ENCODE measurements around the gene TSN. TPM values are rescaled to one million over a fixed set of nuclear protein-coding genes. Genes with fewer than 3 reads are reported as not detected.
A peak's percentile ranks its signal among the peaks of the same experiment; 100 is the strongest.

TSN gene
- polyA plus RNA-seq, 1 donor (not counting 4 experiments of a cell fraction or from before 2014, with no cell fraction given): 78.4 TPM

DNA sequence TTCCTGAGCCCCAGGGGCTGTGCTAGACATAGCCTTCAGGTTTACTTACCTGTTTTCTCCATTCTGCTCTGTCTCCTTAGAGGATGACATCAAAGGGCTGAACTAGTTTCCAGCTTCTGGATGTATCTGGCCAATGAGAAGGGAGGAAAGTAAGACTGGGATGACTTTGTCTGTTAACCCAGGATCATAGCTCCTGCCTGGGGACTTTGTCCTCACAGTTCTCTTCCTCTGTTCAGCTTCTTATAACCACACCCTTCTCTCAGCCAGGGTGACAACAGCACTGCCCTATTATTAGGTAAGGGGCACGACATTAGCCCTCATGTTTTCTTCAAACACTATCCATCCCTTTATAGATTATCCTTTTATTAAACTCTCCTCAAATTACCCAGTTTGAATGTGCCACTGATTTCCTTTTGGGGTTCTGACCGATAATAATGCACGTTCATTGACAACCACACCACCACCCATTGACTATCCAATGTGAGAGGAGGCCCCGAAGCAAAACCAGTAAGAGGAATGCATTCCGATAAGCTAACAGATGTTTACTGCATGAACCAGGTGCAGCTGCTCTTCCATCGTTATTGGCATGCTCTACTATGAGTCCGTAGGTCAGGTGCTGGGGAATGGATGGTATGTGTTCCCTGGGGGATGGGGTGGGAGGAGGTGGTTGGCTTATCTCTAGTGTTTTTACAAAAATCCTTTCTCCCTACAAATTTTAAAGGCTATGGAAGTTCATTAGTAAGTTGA lies 23.5 kb downstream of the TSN start:
- FAIRE-seq: no peak
- no peaks in the 10 kb centered on the region for H3K79me2 ChIP-seq (ENCODE audit: control insufficient read depth, insufficient read depth, low read length)
- dilution Hi-C loops (cut with MboI; ENCODE audit: extremely low pct_ligation_motif_present, low sequenced_read_pairs): no loop called here
- H3K27ac ChIP-seq (ENCODE audit: control insufficient read depth, insufficient read depth, low read length): no peak overlapping the region
- peak overlapping the region; percentile 34 for H3K4me2 ChIP-seq (ENCODE audit: control insufficient read depth, extremely low read depth, insufficient read depth, low read depth, low read length)
- no peak overlapping the region for H3K9ac ChIP-seq (ENCODE audit: control insufficient read depth, extremely low read depth, insufficient read depth, low read length)
- H2AFZ ChIP-seq (ENCODE audit: control insufficient read depth, low read length): no peak overlapping the region
- H4K20me1 ChIP-seq (ENCODE audit: control insufficient read depth, extremely low read depth, insufficient read depth, low read length): no peaks in the 10 kb centered on the region
- TF ChIP-seq CTCF (optimal IDR thresholded peaks at IDR 0.05 in 1 of 3, IDR thresholded peaks at IDR 0.05 in 1 of 3, conservative IDR thresholded peaks at IDR 0.05 in 1 of 3; ENCODE audit: extremely low read depth in 1 of 3, insufficient read depth in 2 of 3, low read length in 3 of 3) (no peak), EZH2 (IDR thresholded peaks at IDR 0.05; ENCODE audit: low read length) (no peak)
- no peaks in the 10 kb centered on the region for H3K36me3 ChIP-seq (ENCODE audit: control insufficient read depth in 2 of 2, extremely low read depth in 1 of 2, insufficient read depth in 2 of 2, low read length in 2 of 2)
- no peaks in the 10 kb centered on the region for H3K9me3 ChIP-seq (ENCODE audit: control insufficient read depth, low read depth, low read length)
- H3K4me1 ChIP-seq (ENCODE audit: control insufficient read depth, extremely low read depth, insufficient read depth, low read length): peaks cover 11% of the 10 kb centered on the region
- peaks cover 3% of the 10 kb centered on the region for H3K27me3 ChIP-seq (ENCODE audit: control insufficient read depth, extremely low read depth, insufficient read depth, low read length)
- no peaks in the 10 kb centered on the region for H3K9me1 ChIP-seq (ENCODE audit: control insufficient read depth, extremely low read depth, insufficient read depth, low read length)
- H3K4me3 ChIP-seq (ENCODE audit: control insufficient read depth in 2 of 3, extremely low read depth in 1 of 3, insufficient read depth in 2 of 3, low read depth in 1 of 3, low read length in 3 of 3): no peak overlapping the region
- DNase-seq (ENCODE audit: low read depth, low spot score): peak; percentile 49

- DNase-seq (ENCODE audit: low read depth, low spot score): no peak
- H3K79me2 ChIP-seq (ENCODE audit: control insufficient read depth, insufficient read depth, low read length): no peaks in the 10 kb centered on the region
- no peak overlapping the region for H3K9ac ChIP-seq (ENCODE audit: control insufficient read depth, extremely low read depth, insufficient read depth, low read length)
- peaks cover 7% of the 10 kb centered on the region for H3K4me1 ChIP-seq (ENCODE audit: control insufficient read depth, extremely low read depth, insufficient read depth, low read length)
- no peaks in the 10 kb centered on the region for H3K9me1 ChIP-seq (ENCODE audit: control insufficient read depth, extremely low read depth, insufficient read depth, low read length)
- H3K4me2 ChIP-seq (ENCODE audit: control insufficient read depth, extremely low read depth, insufficient read depth, low read depth, low read length): no peak overlapping the region
- H3K4me3 ChIP-seq (ENCODE audit: control insufficient read depth in 2 of 3, extremely low read depth in 1 of 3, insufficient read depth in 2 of 3, low read depth in 1 of 3, low read length in 3 of 3): no peak overlapping the region
- dilution Hi-C loops (cut with MboI; ENCODE audit: extremely low pct_ligation_motif_present, low sequenced_read_pairs): no loop called here
- no peaks in the 10 kb centered on the region for H3K36me3 ChIP-seq (ENCODE audit: control insufficient read depth in 2 of 2, extremely low read depth in 1 of 2, insufficient read depth in 2 of 2, low read length in 2 of 2)
- no peaks in the 10 kb centered on the region for H3K9me3 ChIP-seq (ENCODE audit: control insufficient read depth, low read depth, low read length)
- no peak overlapping the region for H3K27ac ChIP-seq (ENCODE audit: control insufficient read depth, insufficient read depth, low read length)
- TF ChIP-seq CTCF (optimal IDR thresholded peaks at IDR 0.05 in 1 of 3, IDR thresholded peaks at IDR 0.05 in 1 of 3, conservative IDR thresholded peaks at IDR 0.05 in 1 of 3; ENCODE audit: extremely low read depth in 1 of 3, insufficient read depth in 2 of 3, low read length in 3 of 3): no peak
- TF ChIP-seq EZH2 (IDR thresholded peaks at IDR 0.05; ENCODE audit: low read length): no peak
- peaks cover 3% of the 10 kb centered on the region for H3K27me3 ChIP-seq (ENCODE audit: control insufficient read depth, extremely low read depth, insufficient read depth, low read length)
- no peaks in the 10 kb centered on the region for H4K20me1 ChIP-seq (ENCODE audit: control insufficient read depth, extremely low read depth, insufficient read depth, low read length)
- H2AFZ ChIP-seq (ENCODE audit: control insufficient read depth, low read length): no peak overlapping the region
- no peak for FAIRE-seq
Measured at GRCh38 chr2:121783180-121783579, 27.7 kb downstream of the TSN start.

Data from keratinocyte (primary cell).